ENCODE data around the gene UNC93B1. TPM values are rescaled to one million over a fixed set of nuclear protein-coding genes. Genes with fewer than 3 reads are reported as not detected.
"Not testable (repeated sequence)": the region's sequence is repeated elsewhere in the genome, so short reads cannot be mapped to it uniquely, and the experiment has no call there.

The UNC93B1 gene
- total RNA-seq, 1 donor from 2014 or later: 15.9 TPM

DNA sequence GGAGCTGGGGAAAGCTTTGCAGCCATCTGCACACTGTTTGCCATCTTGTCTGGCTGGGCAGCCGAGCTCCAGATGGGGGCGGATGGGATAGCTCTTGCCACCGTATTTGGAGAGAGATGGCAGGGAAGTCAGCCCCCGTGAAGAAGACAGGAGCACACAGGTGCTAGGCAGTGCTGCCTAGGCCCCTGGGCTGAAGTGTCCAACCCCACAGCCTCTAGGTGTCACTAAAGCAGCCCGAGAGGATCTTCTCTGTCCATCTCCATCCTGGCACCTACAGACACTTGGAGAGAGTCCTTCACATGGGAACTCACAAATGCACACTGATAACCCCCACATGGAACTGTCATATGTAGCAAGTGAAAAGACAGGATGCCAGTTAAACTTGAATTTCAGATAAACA, 60.5 kb downstream of the UNC93B1 start:
- H3K27me3 Mint-ChIP-seq (ENCODE audit: low read depth): peaks cover 27% of the 10 kb centered on the region
- not testable (repeated sequence) for H3K4me3 Mint-ChIP-seq (ENCODE audit: unreplicated experiment); DNase-seq (ENCODE audit: low spot score); H3K9me3 Mint-ChIP-seq (ENCODE audit: low read depth); H3K4me1 Mint-ChIP-seq (ENCODE audit: low read depth); H3K27ac Mint-ChIP-seq (ENCODE audit: unreplicated experiment); H3K36me3 Mint-ChIP-seq (ENCODE audit: low read depth)
- peak; percentile 36 for TF ChIP-seq CTCF (IDR thresholded peaks at IDR 0.05)

Small RNAs within 50 kb of the gene (microRNA-seq; reads per million reads assigned to microRNA genes)
- gene MIR4691 (ENCODE audit: borderline number of aligned reads) (not detected), gene MIR6753 (ENCODE audit: borderline number of aligned reads) (not detected), gene MIR7113 (ENCODE audit: borderline number of aligned reads) (3.3 reads per million)

Other genes starting within 250 kb of the UNC93B1 start
- 10.8 to 14.3 TPM (median 13.1 TPM) in 3 replicates for gene ALDH3B1, start 6.2 kb upstream of the UNC93B1 start, total RNA-seq
- 140 to 172 TPM (median 143 TPM) in 3 replicates for gene NDUFS8, start 26.6 kb upstream of the UNC93B1 start, total RNA-seq
- gene TCIRG1, start 34.9 kb upstream of the UNC93B1 start, total RNA-seq: 52.3 to 73.2 TPM (median 66.5 TPM) in 3 replicates
- 17.7 to 21.8 TPM (median 21.0 TPM) in 3 replicates for gene CHKA, start 117.3 kb upstream of the UNC93B1 start, total RNA-seq
- gene KMT5B, start 209.2 kb upstream of the UNC93B1 start, total RNA-seq: 40.8 to 44.4 TPM (median 41.2 TPM) in 3 replicates

All from chondrocyte (in vitro differentiated cells).